ENCODE measurements around the gene SPATA6L.

Gene SPATA6L

DNA sequence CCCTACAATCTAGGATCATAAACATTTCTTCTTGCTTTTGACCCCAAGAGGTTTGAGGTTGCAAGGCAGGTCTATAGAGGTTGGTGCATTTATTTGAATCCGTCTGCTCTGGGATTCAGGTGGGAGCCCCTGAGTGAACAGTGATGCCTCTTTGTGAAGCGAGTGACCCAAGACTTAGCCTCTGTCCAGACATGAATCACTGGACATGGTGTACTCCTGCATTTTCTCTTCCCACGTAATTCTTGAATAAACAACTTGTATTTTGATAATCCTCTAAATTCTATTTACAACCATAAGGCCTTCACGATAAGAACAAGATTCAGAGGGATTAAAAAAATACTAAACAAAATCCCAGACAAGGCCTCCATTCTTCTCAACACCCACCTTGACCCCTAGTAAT lies 71.7 kb downstream of the SPATA6L start:
- H3K4me3 Mint-ChIP-seq = no peak overlapping the region
- no peaks in the 10 kb centered on the region for H3K36me3 Mint-ChIP-seq (ENCODE audit: low read depth)
- H3K9me3 Mint-ChIP-seq = no peaks in the 10 kb centered on the region
- H3K27me3 Mint-ChIP-seq = no peaks in the 10 kb centered on the region
- H3K4me1 Mint-ChIP-seq (ENCODE audit: low read depth) = peaks cover 31% of the 10 kb centered on the region
- no peak overlapping the region for H3K27ac Mint-ChIP-seq
- no peak for DNase-seq

DNA sequence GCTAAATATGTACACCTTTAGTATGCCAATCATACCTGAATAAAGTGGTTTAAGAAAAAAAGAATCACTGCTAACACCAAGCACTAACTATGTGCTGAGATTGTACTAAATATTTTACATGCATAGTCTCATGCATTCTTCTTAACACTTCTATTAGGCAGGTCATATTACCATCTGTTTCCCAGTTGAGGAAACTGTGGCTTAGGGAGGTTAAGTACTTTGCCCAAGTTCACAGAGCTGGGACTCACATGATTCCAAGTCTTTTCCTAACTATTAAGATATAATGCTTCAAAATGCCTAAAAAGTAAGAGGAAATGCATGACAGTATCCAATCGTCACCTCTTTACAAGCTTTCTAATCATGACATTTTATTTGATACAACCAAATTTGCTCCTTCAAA lies 73.4 kb downstream of the SPATA6L start:
- no peaks in the 10 kb centered on the region for H3K36me3 Mint-ChIP-seq (ENCODE audit: low read depth)
- no peak for DNase-seq

DNA sequence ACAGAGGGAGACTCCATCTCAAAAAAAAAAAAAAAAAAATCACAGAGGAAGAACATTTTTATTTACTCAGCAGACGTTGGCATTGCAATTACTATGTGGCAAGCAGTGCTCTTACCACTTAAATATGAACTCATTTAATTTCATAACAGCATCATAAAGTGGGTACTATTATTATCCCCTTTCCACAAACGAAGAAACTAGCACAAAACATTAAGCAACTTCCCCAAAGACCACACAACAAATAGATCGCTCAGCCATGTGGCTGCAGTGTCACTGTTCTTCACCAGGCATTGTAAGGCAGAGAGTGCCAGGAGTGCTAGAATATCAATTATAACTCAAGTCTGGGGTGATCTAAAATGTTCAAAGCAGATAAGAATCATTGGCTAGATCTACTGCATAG lies 74.0 kb downstream of the SPATA6L start:
- no peaks in the 10 kb centered on the region for H3K27me3 Mint-ChIP-seq
- no peak overlapping the region for H3K4me3 Mint-ChIP-seq
- no peaks in the 10 kb centered on the region for H3K9me3 Mint-ChIP-seq
- H3K36me3 Mint-ChIP-seq (ENCODE audit: low read depth) = no peaks in the 10 kb centered on the region
- H3K4me1 Mint-ChIP-seq (ENCODE audit: low read depth) = peaks cover 23% of the 10 kb centered on the region
- no peak for DNase-seq
- H3K27ac Mint-ChIP-seq = no peak overlapping the region

More for the DNA sequence above, 73.4 kb downstream of the SPATA6L start:
- Mint-ChIP-seq H3K4me3 (no peak overlapping the region), H3K4me1 (ENCODE audit: low read depth) (peaks cover 28% of the 10 kb centered on the region), H3K27me3 (no peaks in the 10 kb centered on the region), H3K27ac (no peak overlapping the region), H3K9me3 (no peaks in the 10 kb centered on the region)

DNA sequence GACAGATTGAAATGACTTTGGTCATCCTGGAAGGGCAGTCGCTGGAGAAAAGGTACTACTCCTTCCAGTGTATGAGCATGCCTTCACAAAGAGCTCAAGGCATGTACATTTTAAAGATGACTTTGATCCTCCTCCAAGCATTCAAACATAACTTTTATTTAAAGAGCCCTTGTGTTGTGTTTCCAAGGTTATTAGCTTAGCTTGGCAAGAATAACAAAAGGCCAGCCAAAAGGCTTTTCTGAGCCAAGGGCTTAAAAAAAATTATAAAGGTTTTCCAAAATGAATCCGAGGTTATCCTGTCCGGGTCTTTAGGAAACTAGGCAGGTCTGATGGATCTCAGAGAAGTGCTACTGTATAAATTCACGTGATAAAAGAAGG lies 75.2 kb downstream of the SPATA6L start:
- DNase-seq = no peak
- H3K36me3 Mint-ChIP-seq (ENCODE audit: low read depth) = no peaks in the 10 kb centered on the region
- H3K4me3 Mint-ChIP-seq = no peak overlapping the region
- H3K27me3 Mint-ChIP-seq = no peaks in the 10 kb centered on the region
- H3K27ac Mint-ChIP-seq = no peak overlapping the region
- H3K9me3 Mint-ChIP-seq = no peaks in the 10 kb centered on the region
- H3K4me1 Mint-ChIP-seq (ENCODE audit: low read depth) = peaks cover 13% of the 10 kb centered on the region

DNA sequence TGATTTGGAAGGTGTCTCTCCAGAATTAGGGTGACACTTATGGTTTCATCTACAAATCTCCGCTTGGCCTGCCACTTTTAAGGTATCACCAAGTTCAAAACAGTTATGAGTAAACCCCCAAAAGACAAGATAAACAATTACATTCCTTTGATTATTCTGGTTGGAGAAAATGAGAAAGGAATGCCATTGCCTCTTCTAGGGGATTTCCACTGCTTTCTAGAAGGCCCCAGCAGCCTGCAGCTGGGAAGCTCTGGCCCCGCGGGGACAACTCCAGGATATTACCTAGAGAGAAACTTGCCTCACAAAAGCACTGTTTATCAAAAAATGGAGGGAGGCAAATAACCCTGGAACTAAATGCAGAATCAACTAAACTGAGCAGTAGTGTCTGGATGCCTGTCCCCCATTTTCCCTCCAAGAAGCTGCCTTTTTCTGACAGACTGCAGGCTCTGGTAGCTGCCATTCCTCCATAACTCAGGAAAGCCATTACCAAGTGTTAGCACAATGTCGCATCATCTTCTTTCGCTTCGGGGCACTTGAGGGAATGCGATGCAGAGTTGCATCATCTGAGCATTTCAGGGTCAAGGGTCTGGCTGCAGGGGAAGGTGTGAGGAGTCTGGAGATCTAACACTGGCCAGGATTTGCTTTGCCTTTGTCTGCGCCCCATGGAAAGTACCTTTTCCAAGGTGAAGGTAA lies 75.7 kb downstream of the SPATA6L start:
- Mint-ChIP-seq H3K36me3 (ENCODE audit: low read depth) (no peaks in the 10 kb centered on the region), H3K9me3 (no peaks in the 10 kb centered on the region), H3K4me1 (ENCODE audit: low read depth) (peaks cover 8% of the 10 kb centered on the region), H3K4me3 (no peak overlapping the region), H3K27ac (no peak overlapping the region), H3K27me3 (no peaks in the 10 kb centered on the region)
- no peak for DNase-seq

DNA sequence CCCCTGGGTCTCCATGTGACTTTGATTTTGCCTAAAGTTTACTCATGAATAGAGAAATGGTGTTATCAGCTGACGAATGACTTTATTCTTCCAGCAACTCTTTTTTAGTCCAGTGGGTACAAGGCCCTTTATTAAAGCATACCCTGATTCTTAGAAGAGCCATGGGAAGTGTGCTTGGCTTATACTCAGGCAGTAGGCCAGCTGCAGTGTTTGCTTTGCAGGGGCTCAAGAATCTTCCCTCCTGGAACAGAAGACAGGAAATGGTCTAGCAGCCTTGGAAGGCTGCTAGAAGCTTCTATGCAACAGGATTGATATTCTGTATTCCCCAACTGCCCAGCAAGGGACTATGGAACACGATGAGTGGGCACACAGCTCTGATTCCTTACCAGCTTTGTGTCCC lies 77.6 kb downstream of the SPATA6L start:
- DNase-seq = no peak
- Mint-ChIP-seq H3K4me3 (no peak overlapping the region), H3K27ac (no peak overlapping the region), H3K27me3 (no peaks in the 10 kb centered on the region), H3K4me1 (ENCODE audit: low read depth) (no peaks in the 10 kb centered on the region), H3K9me3 (no peaks in the 10 kb centered on the region), H3K36me3 (ENCODE audit: low read depth) (no peaks in the 10 kb centered on the region)

DNA sequence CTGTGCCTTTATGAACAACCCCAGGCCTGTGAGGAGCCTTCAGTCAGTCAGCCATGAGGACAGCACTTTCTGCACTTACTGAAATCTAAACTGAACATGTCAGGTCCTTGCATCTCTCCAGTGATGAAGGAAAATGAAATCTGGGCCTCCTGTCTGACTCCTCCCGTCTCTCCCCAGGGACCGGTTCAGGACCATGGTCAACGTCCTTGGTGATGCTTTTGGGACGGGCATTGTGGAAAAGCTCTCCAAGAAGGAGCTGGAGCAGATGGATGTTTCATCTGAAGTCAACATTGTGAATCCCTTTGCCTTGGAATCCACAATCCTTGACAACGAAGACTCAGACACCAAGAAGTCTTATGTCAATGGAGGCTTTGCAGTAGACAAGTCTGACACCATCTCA lies 81.1 kb downstream of the SPATA6L start:
- no peak for DNase-seq
- H3K27me3 Mint-ChIP-seq = no peaks in the 10 kb centered on the region
- no peaks in the 10 kb centered on the region for H3K9me3 Mint-ChIP-seq
- H3K4me1 Mint-ChIP-seq (ENCODE audit: low read depth) = no peaks in the 10 kb centered on the region
- no peak overlapping the region for H3K4me3 Mint-ChIP-seq
- no peaks in the 10 kb centered on the region for H3K36me3 Mint-ChIP-seq (ENCODE audit: low read depth)
- H3K27ac Mint-ChIP-seq = no peak overlapping the region

DNA sequence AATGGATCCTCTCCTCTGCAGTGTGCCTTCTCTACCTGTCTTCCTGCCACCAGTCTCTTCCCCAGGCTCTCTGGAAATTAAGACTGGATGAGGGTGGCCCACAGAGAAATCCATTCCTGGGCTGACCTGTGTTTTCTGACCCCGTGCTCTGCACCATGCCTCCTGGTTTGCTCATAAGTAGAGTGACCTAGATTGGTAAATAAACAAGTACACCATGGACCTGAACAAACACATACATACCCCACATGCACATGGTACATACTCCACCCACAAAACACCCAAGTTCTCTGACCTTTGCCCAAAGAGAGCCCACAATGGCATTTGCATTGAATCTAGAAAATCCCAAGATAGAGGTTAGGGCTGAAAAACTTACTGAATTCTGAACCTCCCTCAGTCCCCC lies 81.6 kb downstream of the SPATA6L start:
- H3K9me3 Mint-ChIP-seq = no peaks in the 10 kb centered on the region
- no peak overlapping the region for H3K4me3 Mint-ChIP-seq
- H3K4me1 Mint-ChIP-seq (ENCODE audit: low read depth) = no peaks in the 10 kb centered on the region
- no peak for DNase-seq
- H3K36me3 Mint-ChIP-seq (ENCODE audit: low read depth) = no peaks in the 10 kb centered on the region
- no peak overlapping the region for H3K27ac Mint-ChIP-seq
- H3K27me3 Mint-ChIP-seq = no peaks in the 10 kb centered on the region

DNA sequence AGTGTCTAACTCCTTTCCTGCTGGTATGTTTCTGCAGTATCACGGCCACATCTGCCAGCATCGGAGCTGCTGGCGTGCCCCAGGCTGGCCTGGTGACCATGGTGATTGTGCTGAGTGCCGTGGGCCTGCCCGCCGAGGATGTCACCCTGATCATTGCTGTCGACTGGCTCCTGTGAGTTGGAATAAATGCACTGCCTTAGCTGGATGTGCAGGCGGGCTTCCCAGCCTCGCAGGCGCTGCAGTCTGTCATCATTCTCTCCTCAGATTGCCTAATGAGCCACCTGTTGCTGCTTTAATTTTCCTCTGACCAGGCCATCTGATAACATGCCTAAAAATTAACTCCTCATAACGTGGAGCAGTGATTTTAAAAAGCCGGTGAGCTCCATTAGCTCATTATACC lies 83.3 kb downstream of the SPATA6L start:
- Mint-ChIP-seq H3K36me3 (ENCODE audit: low read depth) (no peaks in the 10 kb centered on the region), H3K27ac (no peak overlapping the region), H3K4me1 (ENCODE audit: low read depth) (no peaks in the 10 kb centered on the region), H3K4me3 (no peak overlapping the region), H3K9me3 (no peaks in the 10 kb centered on the region), H3K27me3 (no peaks in the 10 kb centered on the region)
- no peak for DNase-seq

DNA sequence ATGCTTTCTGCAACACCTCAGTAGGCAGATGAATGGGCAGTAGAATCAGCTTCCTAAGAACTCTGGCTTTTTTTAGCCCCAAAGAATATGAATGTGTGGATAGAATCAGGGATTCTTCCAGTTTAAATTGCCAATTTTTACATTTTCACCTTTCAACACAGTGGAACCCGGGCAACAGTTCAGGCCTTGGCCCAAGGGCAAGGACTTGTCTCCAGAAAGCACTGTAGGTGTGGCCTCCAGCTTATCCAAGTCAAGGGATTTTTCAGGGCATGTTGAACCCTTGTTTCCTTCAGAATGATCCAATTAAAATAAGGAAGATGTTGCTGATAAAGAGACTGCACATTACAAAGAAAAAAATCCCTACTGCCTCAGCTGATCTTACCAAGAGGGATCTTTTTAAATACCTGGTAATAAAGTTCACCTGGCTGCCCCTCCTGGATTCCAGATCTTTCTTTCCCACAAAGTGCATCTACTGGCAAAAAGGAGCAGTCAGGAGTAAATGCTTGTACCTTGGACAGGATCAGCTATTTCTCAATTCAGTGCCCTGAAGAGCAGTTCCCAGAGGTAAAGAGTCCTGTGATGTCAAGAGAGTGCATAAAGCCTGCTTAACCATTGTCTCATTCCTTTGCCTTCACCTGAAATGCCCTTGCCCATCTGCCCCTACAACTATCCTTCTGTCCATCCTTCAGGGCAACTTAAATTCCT lies 84.3 kb downstream of the SPATA6L start:
- no peaks in the 10 kb centered on the region for H3K27me3 Mint-ChIP-seq
- H3K9me3 Mint-ChIP-seq = no peaks in the 10 kb centered on the region
- H3K36me3 Mint-ChIP-seq (ENCODE audit: low read depth) = no peaks in the 10 kb centered on the region
- H3K4me1 Mint-ChIP-seq (ENCODE audit: low read depth) = no peaks in the 10 kb centered on the region
- no peak for DNase-seq
- H3K27ac Mint-ChIP-seq = no peak overlapping the region
- no peak overlapping the region for H3K4me3 Mint-ChIP-seq

DNA sequence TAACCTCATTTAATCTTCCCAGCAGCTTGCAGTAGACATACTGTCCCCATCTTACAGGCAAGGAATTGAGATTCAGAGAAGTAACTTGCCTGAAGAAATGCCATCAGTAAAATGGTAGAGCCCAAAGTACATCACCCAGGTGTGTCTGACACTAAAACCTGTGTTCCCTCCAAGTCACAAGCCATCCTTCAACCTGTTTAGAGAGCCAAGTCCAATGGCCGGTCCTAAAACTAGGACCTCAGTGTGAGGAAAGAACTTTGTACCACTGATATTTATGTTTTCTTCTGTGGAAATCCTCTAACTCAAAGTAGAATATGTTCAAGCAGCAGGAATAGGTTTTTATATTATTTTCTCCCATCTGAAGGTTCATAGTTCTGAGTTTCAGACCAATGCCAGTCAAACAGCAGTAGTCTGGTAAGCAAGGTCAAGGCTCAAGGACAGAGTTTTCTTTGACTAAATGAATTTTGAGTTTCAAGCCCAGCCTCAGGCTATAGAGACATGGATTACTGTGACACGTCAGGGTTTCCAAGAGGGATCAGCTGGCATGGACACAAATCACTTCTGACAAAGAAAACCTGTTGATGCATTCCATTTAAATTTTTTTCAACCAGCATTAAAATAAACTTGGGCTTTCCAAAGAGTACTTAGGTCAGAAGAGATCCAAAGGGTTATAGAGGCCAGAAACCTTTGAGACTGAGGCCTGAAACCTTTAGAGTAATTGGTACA lies 85.1 kb downstream of the SPATA6L start:
- DNase-seq = no peak
- no peak overlapping the region for H3K4me3 Mint-ChIP-seq
- no peaks in the 10 kb centered on the region for H3K9me3 Mint-ChIP-seq
- H3K36me3 Mint-ChIP-seq (ENCODE audit: low read depth) = no peaks in the 10 kb centered on the region
- H3K27me3 Mint-ChIP-seq = no peaks in the 10 kb centered on the region
- H3K4me1 Mint-ChIP-seq (ENCODE audit: low read depth) = no peaks in the 10 kb centered on the region
- H3K27ac Mint-ChIP-seq = no peak overlapping the region

DNA sequence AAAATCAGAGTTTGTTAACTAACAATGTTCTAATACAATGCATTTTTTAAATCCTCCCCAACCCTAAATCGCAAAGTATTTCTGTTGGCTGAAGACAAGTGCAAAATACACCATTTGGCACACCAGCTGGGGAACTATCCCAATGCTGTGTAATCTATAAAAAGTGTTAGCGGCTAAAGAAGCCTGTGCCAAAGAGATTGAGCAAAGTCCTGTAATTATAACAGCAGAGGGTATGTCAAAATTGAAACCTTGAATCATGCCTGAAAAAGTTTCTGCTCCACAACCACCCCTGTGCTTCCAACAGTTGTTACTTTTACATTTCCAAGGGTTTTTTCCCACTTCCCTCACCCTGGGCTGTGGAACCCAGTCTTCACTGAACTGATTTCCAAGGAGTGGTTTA lies 87.3 kb downstream of the SPATA6L start:
- H3K27ac Mint-ChIP-seq = no peak overlapping the region
- DNase-seq = no peak
- no peak overlapping the region for H3K4me3 Mint-ChIP-seq
- no peaks in the 10 kb centered on the region for H3K36me3 Mint-ChIP-seq (ENCODE audit: low read depth)
- H3K27me3 Mint-ChIP-seq = no peaks in the 10 kb centered on the region
- peaks cover 13% of the 10 kb centered on the region for H3K4me1 Mint-ChIP-seq (ENCODE audit: low read depth)
- H3K9me3 Mint-ChIP-seq = no peaks in the 10 kb centered on the region

DNA sequence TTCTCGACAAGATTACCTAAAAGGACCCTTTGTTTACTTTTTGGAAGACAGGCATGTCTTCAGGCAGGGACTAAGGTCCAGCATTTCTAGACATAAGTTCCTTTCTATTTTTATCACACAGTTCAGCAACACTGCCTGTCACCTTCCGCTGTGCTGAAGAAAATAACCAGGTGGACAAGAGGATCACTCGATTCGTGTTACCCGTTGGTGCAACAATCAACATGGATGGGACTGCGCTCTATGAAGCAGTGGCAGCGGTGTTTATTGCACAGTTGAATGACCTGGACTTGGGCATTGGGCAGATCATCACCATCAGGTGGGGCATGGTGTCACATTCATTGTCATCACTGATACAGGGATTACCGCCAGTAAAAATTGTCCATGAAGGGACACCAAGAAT lies 89.8 kb downstream of the SPATA6L start:
- DNase-seq = no peak
- H3K36me3 Mint-ChIP-seq (ENCODE audit: low read depth) = no peaks in the 10 kb centered on the region
- peaks cover 33% of the 10 kb centered on the region for H3K4me1 Mint-ChIP-seq (ENCODE audit: low read depth)
- no peaks in the 10 kb centered on the region for H3K27me3 Mint-ChIP-seq
- no peak overlapping the region for H3K27ac Mint-ChIP-seq
- no peaks in the 10 kb centered on the region for H3K9me3 Mint-ChIP-seq
- no peak overlapping the region for H3K4me3 Mint-ChIP-seq

DNA sequence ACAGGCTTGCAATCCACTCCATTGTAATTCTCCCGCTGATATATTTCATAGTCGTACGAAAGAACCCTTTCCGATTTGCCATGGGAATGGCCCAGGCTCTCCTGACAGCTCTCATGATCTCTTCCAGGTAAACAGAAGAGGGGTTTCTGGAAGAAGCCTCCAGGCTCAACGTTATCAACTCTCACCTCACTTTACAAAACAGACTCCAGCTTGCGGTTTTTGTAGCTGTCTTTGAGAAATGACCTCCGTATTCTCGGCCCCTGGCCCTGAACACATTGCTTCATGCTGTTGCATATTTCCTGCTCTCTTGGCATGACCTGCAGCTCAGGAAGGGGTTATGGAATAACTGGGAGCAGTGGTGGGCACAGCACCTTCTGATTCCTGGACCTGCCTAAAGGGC lies 90.3 kb downstream of the SPATA6L start:
- peaks cover 33% of the 10 kb centered on the region for H3K4me1 Mint-ChIP-seq (ENCODE audit: low read depth)
- no peaks in the 10 kb centered on the region for H3K36me3 Mint-ChIP-seq (ENCODE audit: low read depth)
- H3K4me3 Mint-ChIP-seq = no peak overlapping the region
- H3K9me3 Mint-ChIP-seq = no peaks in the 10 kb centered on the region
- no peak for DNase-seq
- no peak overlapping the region for H3K27ac Mint-ChIP-seq
- H3K27me3 Mint-ChIP-seq = no peaks in the 10 kb centered on the region

DNA sequence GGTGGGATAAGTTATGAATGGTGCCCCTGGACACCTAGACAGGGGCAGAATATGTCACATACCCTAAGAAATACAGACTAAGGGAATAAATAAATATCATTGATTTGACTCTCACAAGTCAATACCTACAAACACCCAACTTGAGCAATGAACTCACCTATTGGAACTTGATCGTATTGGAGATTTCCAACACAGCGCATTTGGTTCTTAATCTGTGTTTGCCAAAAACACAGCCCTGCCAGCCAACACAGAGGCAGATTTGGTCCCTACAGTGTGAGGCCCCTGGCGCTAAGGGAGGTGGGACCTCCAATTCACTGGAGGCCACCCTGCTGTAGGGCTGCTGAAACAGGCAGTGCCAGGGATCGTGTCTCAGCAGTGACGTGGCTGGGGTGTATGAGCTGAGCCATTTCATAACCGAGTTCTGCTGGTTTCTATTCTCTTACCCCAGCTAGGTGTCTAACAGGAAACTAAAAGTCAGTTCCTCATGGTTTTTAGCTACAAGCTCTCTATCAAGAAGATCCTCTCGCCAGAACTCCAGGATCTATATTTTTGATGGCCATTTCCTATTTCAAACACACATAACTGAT lies 91.5 kb downstream of the SPATA6L start:
- peak overlapping the region; percentile 24 for H3K27ac Mint-ChIP-seq
- no peaks in the 10 kb centered on the region for H3K9me3 Mint-ChIP-seq
- H3K27me3 Mint-ChIP-seq = no peaks in the 10 kb centered on the region
- peaks cover 33% of the 10 kb centered on the region for H3K4me1 Mint-ChIP-seq (ENCODE audit: low read depth)
- no peak overlapping the region for H3K4me3 Mint-ChIP-seq
- DNase-seq = peak; percentile 43
- no peaks in the 10 kb centered on the region for H3K36me3 Mint-ChIP-seq (ENCODE audit: low read depth)
